Measurements from ENCODE around the gene MAP7.
"Not testable (repeated sequence)": the region's sequence is repeated elsewhere in the genome, so short reads cannot be mapped to it uniquely, and the experiment has no call there.

- not testable (repeated sequence) for TF ChIP-seq POLR2AphosphoS5 (IDR thresholded peaks at IDR 0.05; ENCODE audit: low read depth, low read length); POLR2A (IDR thresholded peaks at IDR 0.05; ENCODE audit: low read depth, low read length); TAF1 (IDR thresholded peaks at IDR 0.05; ENCODE audit: borderline replicate concordance, low read depth, low read length)
These were observed 53.8 kb downstream of the MAP7 start for GRCh38 chr6:136496449-136496848.

Data from GM12892 (cell line).